ENCODE measurements around the gene DSTYK.

The DSTYK gene

DNA sequence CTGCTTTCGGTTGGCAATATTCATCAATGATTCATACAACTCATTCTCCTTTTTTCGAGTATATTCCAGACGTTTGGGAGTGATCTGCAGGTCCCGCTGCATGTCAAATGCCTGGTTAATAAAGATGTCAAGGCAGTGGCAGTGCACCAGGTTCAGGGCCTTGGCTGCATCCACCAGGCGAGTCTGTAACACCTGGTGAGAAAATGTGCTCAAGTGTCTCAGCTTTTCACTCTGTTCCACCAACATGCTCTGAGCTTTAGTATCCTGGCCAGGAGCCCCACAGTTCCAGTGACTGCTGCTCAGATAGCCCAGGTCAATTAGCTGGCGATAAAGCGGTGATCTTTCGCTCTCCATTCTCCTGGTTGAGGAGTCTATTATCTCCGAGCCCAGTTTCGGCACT is 42.3 kb downstream of the DSTYK start:
- no peak for DNase-seq

- no peak for DNase-seq
These were observed 43.2 kb downstream of the DSTYK start for GRCh38 chr1:205168291-205168690.

DNA sequence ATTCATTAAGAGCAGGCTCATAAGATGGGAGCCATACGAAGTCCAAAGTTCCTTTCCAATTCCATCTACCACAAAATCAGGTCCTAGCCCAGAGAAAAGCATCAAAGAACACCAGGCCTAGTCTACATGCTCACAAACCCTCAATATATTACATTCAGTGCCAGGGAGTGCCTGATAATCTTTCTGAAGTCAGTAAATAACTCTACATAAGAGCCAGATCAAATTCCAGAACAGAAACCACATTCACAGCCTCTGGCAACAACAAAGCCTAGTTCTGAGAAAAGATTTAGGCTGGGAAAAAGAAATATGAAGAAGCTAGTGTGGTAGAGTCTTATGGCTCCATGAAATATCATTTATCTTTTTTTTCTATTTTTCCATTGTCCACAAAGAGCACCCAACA is 49.2 kb downstream of the DSTYK start:
- peak; percentile 31 for DNase-seq

DNA sequence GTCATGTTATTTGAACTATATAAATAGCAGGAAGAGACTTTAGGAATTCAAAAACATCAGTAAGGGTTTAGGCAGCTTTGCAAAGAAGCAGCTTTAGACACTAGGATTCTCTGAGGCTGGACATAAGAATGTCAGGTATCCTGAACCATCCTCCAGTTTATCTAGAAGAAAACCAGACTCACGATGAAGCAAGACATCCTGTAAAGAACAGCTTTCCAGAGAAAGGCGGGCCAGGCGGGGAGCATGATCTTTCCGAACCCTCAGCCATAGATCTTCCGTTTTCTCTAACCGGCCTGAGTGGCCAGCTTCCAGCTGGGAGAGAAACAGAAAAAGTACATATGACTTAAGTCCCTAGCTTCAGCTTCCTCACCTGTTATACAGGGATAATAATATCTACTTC is 50.4 kb downstream of the DSTYK start:
- no peak for DNase-seq

DNA sequence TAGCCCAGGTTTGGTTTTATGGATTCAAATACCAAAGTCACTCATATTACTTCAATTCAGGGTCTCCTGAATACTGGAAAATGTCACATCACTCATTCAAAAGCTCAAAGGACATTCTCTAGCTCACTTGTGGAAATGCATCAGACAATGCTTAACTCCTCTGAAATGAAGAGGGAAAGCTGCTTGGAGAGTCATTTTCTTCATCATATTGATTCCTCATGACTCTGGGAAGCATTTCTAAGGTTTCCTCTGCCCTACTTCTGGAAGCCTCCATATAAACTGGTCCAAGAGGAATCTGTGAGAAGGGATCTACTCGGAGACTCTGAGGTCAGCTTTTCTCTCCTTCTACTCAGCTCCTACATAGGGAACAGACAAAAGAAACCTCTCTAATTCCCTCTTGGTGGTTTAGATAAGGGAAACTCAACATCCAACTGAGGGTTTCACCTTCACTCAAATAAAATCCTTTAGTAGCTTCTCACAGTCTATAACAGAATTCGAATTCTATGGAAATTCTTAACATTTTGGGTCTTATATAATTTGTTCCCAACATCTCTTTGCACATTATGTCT is 53.4 kb downstream of the DSTYK start:
- DNase-seq: peak; percentile 75

- DNase-seq: peak; percentile 30
These were observed 55.7 kb downstream of the DSTYK start for GRCh38 chr1:205155665-205156377.

DNA sequence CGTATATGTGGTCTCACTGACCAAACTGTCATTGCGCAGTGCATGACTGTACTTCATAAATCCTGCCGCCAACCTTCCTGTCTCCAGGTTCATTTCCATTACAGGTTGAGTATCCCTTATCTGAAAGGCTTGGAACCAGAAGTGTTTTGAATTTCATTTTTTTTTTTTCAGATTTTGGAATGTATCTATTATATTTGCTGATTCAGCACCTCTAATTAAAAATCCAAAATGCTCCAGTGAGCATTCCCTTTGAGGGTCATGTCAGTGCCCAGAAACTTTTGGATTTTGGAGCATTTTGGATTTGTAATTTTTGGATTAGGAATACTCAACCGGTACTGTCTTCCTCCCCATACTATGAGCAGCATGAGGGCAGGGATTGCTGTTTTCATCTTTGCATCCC is 59.0 kb downstream of the DSTYK start:
- DNase-seq: no peak

DNA sequence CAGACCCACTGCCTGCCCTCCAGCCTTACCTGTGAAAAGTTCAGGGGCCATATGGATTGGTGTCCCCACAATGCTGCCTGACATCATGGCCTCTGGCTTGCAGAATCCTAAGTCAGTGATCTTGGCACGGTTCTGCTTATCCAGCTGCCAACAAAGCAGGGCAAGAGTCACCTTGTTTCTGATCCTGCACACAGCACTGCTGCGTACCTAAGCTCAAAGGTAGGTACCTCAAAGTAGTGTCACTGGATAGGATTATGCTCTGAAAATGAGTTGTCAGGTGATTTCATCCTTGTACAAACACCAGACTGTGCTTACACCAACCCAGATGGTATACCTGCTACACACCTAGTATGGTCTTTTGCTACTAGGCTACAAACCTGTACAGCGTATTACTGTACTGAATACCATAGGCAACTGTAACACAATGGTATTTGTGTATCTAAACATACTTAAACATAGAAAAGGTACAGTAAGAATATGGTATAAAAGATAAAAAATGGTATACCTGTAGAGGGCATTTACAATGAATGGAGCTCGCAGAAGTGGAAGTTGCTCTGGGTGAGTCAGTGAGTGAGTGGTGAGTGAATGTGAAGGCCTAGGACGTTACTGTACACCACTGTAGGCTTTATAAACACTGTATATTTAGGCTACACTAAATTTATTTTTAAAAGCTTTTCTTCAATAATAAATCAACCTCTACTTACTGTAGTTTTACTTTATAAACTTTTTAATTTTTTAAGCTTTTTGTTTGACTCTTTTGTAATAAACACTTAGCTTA is 60.7 kb downstream of the DSTYK start:
- DNase-seq: no peak

GRCh38 chr1:205147191-205147835 is 64.2 kb downstream of the DSTYK start:
- no peak for DNase-seq

GRCh38 chr1:205144751-205145150 is 66.8 kb downstream of the DSTYK start:
- DNase-seq: no peak

DNA sequence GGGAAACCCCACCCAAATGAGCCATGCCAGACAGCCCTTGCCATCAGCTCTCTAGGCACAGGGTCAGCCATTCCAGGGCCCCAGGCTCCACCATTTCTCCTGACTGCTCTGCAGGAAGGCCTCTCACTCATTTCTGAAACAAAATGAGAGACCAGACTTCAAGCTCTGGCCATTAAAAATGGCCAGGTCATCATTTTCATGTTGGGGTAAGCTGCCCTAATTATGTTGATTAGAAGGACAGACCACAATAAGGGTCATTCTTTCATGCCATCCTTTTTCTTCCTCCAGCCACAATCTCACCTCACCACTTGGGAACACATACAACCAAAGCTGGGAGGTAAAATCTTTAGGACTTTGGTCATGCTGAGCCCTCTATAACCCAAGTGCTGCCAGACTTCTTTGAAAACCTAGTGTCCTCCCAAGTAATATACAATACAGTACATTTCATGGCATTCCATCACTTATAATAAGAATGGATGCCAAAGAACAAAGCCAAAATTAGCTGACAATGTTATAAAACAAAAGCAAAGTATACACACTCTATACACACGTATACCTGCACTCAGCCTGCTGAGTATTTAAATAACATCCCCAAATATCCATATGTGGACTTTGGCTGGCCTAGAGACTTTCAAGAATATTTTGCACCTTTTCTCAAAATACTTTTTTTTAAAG is 67.3 kb downstream of the DSTYK start:
- DNase-seq: no peak

GRCh38 chr1:205142102-205142469 is 69.4 kb downstream of the DSTYK start:
- DNase-seq: no peak

DNA sequence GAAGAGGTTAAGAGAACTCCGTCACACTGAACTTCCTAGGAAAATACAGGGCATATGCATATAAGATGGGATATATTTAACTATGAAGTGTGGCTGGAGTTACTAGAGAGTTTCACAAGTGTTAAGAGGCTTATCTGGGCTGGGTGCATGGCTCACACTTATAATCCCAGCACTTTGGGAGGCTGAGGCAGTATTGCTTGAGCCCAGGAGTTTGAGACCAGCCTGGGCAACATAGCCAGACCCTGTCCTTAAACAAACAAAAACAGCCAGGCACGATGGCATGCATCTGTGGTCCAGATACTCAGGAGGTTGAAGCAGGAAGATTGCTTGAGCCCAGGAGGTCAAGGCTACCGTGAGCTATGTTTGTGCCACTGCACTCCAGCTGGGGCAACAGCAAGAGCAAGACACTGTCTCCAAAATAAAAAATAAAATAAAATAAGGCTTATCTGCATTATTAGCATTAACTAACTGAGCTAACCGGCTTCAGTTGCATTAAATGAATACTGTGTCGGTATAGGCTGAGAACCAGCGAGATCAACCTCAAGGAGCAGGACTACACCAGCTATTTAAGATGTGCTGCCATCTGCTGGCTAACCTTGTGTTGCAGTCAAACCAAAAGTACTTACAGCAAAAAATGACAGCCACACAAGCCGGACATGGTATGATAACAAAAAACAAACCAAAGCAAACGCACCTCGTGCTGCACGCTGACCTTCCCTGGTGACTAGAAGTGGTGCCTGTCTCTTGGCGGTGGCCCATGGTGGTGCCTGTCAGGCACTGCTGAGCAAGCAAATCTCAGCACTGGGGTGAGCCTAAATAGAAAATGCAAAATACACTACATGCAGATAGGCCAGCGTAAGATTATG is 70.0 kb downstream of the DSTYK start:
- peak; percentile 95 for DNase-seq

- DNase-seq: no peak
These were observed 71.4 kb downstream of the DSTYK start for GRCh38 chr1:205140113-205140512.

DNA sequence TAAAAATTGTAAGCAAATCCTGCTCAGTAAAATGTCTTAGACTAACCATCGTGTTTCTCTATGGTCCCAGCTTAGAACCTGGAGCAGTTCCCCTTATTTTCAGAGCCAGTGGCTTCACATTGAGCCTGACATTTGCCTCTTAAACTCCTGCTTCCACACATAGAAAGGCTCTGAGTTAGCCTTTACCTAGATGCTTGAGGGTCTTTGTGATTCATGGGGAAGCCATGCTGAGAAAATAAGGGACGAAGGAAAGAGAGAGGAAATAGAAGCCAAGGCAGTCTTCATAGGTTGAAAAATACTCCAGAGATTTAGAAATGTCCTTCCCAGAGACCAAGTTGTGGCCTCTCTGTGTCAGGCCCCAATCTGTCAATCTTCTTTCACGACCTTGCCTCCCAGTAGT is 73.6 kb downstream of the DSTYK start:
- DNase-seq: no peak

GRCh38 chr1:205133287-205133686 is 78.2 kb downstream of the DSTYK start:
- DNase-seq: no peak

DNA sequence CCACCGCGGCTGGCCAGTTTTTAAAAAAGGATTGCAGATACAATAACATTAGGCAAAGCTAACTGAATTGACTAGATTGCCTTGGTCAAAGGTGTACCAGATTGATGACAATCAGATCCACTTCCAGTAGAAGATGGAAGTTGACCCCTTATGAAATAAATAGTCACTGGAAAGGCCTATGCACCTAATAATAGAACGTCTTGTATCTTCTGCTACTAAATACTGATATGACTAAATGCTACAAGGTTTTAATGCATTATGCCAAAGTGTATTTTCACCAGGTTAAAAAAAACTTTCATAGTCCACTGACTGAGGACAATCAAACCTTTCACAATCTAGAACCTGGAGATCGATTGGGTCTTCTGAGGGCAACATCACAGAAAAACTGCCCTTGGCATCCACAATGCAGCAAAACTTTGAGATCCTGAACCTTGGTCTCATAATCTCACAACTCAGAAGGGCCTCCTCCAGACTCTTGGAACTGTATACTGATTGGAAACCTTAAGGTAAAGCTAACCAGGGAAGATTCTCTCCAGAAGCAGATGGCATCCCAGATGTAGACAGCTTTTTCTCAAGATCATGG is 82.0 kb downstream of the DSTYK start:
- DNase-seq: no peak

DNA sequence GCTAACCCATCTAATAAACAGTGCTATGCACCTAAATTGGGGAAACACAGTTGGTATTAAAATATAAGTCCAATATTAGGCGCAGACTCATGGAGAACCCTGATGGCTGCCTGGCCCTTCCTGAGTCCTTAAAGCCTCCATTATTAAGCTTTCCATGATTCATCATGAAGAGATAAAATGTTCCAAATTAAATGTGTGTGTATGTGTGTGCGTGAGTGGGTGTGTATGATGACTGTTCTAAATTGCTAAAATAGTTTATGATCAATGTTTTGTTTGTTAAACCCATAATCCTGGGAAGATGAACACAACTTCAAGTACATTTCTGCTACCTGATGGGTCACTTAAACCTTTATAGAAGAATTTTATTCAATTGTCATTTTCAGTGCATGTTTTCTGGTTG is 83.5 kb downstream of the DSTYK start:
- DNase-seq: no peak

- DNase-seq: no peak
These were observed 83.9 kb downstream of the DSTYK start for GRCh38 chr1:205127646-205128045.

DNA sequence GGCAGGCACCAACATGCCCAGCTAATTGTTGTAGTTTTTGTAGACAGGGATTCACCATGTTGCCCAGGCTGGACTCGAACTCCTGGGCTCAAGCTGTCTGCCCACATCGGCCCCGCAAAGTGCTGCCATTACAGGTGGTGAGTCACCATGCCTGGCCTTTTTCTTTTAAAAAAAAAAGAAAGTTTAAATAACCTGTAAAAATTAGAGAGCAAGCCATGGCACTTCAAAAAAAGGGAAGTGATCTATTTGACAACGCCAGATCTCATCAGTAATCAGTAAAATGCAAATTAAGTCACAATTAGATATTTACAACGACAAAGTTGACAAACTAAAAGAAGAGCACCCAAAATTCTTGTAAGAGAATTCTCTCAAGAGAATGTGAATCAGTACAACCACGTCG is 86.8 kb downstream of the DSTYK start:
- no peak for DNase-seq

- DNase-seq: no peak
These were observed 89.0 kb downstream of the DSTYK start for GRCh38 chr1:205122489-205122882.

Measured in OCI-M1 (cell line).